Muscle layer of colon (tissue), 2 donors: ENCODE data around the gene COQ10A.

Experiments used
- H3K27ac ChIP-seq: one replicate; pipeline ENCODE4 v1.7.0; 2013; ENCODE audit warnings: low read depth, mild to moderate bottlenecking, low read length, moderate library complexity
- H3K27me3 ChIP-seq, 2 donors: one replicate each; pipeline ENCODE4 v1.7.0; 2013; ENCODE audit warnings: low read length in 2 of 2, mild to moderate bottlenecking in 2 of 2; ENCODE audit not compliant: insufficient read depth in 2 of 2, control insufficient read depth in 1 of 2
- H3K36me3 ChIP-seq: one replicate; pipeline ENCODE4 v1.7.0; 2013; ENCODE audit warnings: mild to moderate bottlenecking, low read length; ENCODE audit not compliant: insufficient read depth
- H3K4me1 ChIP-seq: one replicate; pipeline ENCODE4 v1.7.0; 2013; ENCODE audit warnings: mild to moderate bottlenecking, low read length; ENCODE audit not compliant: insufficient read depth
- H3K4me3 ChIP-seq, 2 donors: one replicate each; pipeline ENCODE4 v1.7.0; 2013; ENCODE audit warnings: low read length in 2 of 2, low read depth in 1 of 2, mild to moderate bottlenecking in 1 of 2, moderate library complexity in 1 of 2
- H3K9ac ChIP-seq: one replicate; pipeline ENCODE4 v1.7.0; 2013; ENCODE audit warnings: low read length
- H3K9me3 ChIP-seq: one replicate; pipeline ENCODE4 v1.7.0; 2013; ENCODE audit warnings: mild to moderate bottlenecking, low read length
- donor health status: abdominal sarcoma.
- donor health status: Adenocarcinoma of cecum.

Gene COQ10A

GRCh38 chr12:56300644-56301464 is 34.1 kb downstream of the COQ10A start:
- peak overlapping the region; percentile 84 for H3K9ac ChIP-seq
- peak overlapping the region; percentile 82 to 90 for H3K4me3 ChIP-seq
- no peaks in the 10 kb centered on the region for H3K27me3 ChIP-seq
- H3K27ac ChIP-seq: peak overlapping the region; percentile 96
- no peaks in the 10 kb centered on the region for H3K36me3 ChIP-seq
- H3K4me1 ChIP-seq: peaks cover 52% of the 10 kb centered on the region
- H3K9me3 ChIP-seq: no peaks in the 10 kb centered on the region

GRCh38 chr12:56304276-56304675 is 37.5 kb downstream of the COQ10A start:
- peaks cover 14% of the 10 kb centered on the region for H3K36me3 ChIP-seq

GRCh38 chr12:56304872-56305590 is 38.3 kb downstream of the COQ10A start:
- Histone ChIP-seq H3K27ac (no peak overlapping the region), H3K4me1 (peaks cover 18% of the 10 kb centered on the region), H3K9me3 (no peaks in the 10 kb centered on the region), H3K4me3 (no peak overlapping the region), H3K27me3 (no peaks in the 10 kb centered on the region), H3K9ac (no peak overlapping the region), H3K36me3 (peaks cover 19% of the 10 kb centered on the region)

More at GRCh38 chr12:56304276-56304675, 37.5 kb downstream of the COQ10A start:
- H3K9ac ChIP-seq: no peak overlapping the region
- no peaks in the 10 kb centered on the region for H3K9me3 ChIP-seq
- no peaks in the 10 kb centered on the region for H3K27me3 ChIP-seq
- H3K4me3 ChIP-seq: no peak overlapping the region
- H3K27ac ChIP-seq: no peak overlapping the region
- H3K4me1 ChIP-seq: peaks cover 19% of the 10 kb centered on the region

GRCh38 chr12:56307221-56307965 is 40.7 kb downstream of the COQ10A start:
- H3K27ac ChIP-seq: no peak overlapping the region
- H3K36me3 ChIP-seq: peaks cover 29% of the 10 kb centered on the region
- peaks cover 1% of the 10 kb centered on the region for H3K4me1 ChIP-seq
- no peak overlapping the region for H3K9ac ChIP-seq
- H3K9me3 ChIP-seq: no peaks in the 10 kb centered on the region
- no peaks in the 10 kb centered on the region for H3K27me3 ChIP-seq
- no peak overlapping the region for H3K4me3 ChIP-seq

- Histone ChIP-seq H3K36me3 (peaks cover 29% of the 10 kb centered on the region), H3K27ac (no peak overlapping the region), H3K4me1 (no peaks in the 10 kb centered on the region), H3K27me3 (no peaks in the 10 kb centered on the region), H3K9me3 (no peaks in the 10 kb centered on the region), H3K4me3 (no peak overlapping the region), H3K9ac (no peak overlapping the region)
These were observed 42.0 kb downstream of the COQ10A start for GRCh38 chr12:56308714-56309113.

GRCh38 chr12:56311003-56311402 is 44.3 kb downstream of the COQ10A start:
- Histone ChIP-seq H3K4me3 (no peak overlapping the region), H3K9me3 (no peaks in the 10 kb centered on the region), H3K4me1 (peaks cover 10% of the 10 kb centered on the region), H3K27ac (no peak overlapping the region), H3K9ac (no peak overlapping the region), H3K36me3 (peaks cover 37% of the 10 kb centered on the region), H3K27me3 (no peaks in the 10 kb centered on the region)

GRCh38 chr12:56315249-56315621 is 48.5 kb downstream of the COQ10A start:
- Histone ChIP-seq H3K27ac (peak overlapping the region; percentile 73), H3K4me1 (peaks cover 14% of the 10 kb centered on the region), H3K9me3 (no peaks in the 10 kb centered on the region), H3K36me3 (peaks cover 32% of the 10 kb centered on the region), H3K27me3 (no peaks in the 10 kb centered on the region), H3K4me3 (peak overlapping the region; percentile 95 to 96), H3K9ac (peak overlapping the region; percentile 85)

GRCh38 chr12:56315622-56316473 is 49.1 kb downstream of the COQ10A start, which contains the start of gene CNPY2:
Gene CNPY2, minus strand, starts transcription at chr12:56315988. Its CDS starts 771 bp downstream, at chr12:56315217.
- H3K27ac ChIP-seq: peak within 1 kb of the TSS; percentile 73
- H3K36me3 ChIP-seq: peaks cover 28% of the 10 kb centered on the region

GRCh38 chr12:56317675-56318074 is 50.9 kb downstream of the COQ10A start:
- Histone ChIP-seq H3K4me1 (peaks cover 14% of the 10 kb centered on the region), H3K9ac (no peak overlapping the region), H3K36me3 (peaks cover 34% of the 10 kb centered on the region), H3K4me3 (no peak overlapping the region), H3K27me3 (no peaks in the 10 kb centered on the region), H3K27ac (no peak overlapping the region), H3K9me3 (no peaks in the 10 kb centered on the region)

More at GRCh38 chr12:56315622-56316473, 49.1 kb downstream of the COQ10A start, which contains the start of gene CNPY2:
- Histone ChIP-seq H3K27me3 (no peaks in the 10 kb centered on the region), H3K9ac (peak within 1 kb of the TSS; percentile 85), H3K9me3 (no peaks in the 10 kb centered on the region), H3K4me3 (peak within 1 kb of the TSS; percentile 95 to 96), H3K4me1 (peaks cover 14% of the 10 kb centered on the region)
